ENCODE measurements around the gene PTP4A2.
"Not testable (repeated sequence)": the region's sequence is repeated elsewhere in the genome, so short reads cannot be mapped to it uniquely, and the experiment has no call there.

Gene PTP4A2

DNA sequence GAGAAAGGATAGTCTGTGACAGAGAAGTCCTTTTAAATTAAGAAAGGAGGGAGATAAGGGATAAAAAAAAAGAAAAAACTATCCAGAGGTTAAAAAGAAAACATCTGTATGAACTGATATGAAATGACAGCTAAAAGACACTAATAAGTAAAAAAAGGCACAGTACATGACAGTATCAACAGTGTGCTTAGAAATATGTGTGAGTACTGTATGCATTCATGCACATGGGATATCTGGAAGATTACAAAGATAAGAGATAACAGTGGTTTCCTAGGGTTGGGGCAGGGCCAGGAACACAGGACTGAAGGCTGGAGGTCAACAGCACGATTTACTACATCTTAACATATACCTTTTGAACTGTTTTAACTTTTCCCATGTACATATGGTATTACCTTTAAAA is 13.3 kb downstream of the PTP4A2 start:
- no peak for DNase-seq (ENCODE audit: low spot score)

DNA sequence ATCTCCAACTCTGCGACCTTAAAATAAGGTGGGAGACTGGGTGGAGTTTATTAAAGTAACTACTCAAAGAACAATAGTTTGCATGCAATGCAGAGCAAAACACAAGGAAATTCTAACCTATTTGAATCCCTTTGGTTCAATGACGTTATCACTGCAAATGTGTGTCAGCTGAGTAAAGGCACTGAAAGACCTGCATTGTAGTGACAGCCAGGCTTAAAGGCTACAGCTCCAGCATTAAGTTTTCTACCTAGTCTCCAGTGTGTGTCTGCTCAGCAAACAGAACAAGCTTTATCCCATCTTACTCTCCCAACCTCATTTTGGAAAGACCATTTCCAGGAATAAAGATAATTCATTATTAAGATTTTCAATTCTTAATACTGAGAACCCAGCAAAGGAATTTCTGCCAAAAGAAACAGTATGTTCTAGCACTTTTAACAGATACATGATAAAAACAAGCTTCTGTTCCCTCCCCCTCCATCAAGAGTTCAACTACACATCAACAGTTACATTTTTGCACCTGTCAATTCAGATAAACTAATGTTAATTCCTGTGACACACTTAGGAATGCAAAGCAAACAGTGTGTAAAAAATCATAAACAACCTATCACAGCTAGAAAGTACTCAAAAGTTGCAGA is 14.2 kb downstream of the PTP4A2 start:
- DNase-seq (ENCODE audit: low spot score): peak; percentile 79

- DNase-seq (ENCODE audit: low spot score): no peak
These were observed 17.2 kb downstream of the PTP4A2 start for GRCh38 chr1:31920956-31921355.

GRCh38 chr1:31919591-31919990 is 18.6 kb downstream of the PTP4A2 start:
- no peak for DNase-seq (ENCODE audit: low spot score)

- DNase-seq (ENCODE audit: low spot score): no peak
These were observed 22.7 kb downstream of the PTP4A2 start for GRCh38 chr1:31915438-31915837.

DNA sequence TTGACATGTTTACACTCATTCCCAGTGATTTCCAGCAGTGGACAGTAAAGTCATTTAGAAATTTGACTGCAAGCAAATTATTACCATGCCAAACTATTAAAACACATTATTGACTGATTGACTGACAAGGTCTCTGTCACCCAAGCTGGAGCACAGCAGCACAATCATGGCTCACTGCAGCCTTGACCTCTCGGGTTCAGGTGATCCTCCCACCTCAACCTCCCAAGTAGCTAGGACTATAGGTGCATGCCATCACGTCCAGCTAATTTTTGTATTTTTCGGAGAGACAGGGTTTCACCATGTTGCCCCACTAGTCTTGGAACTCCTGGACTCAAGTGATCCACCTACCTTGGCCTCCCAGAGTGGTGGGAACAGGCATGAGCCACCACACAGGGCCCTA is 24.2 kb downstream of the PTP4A2 start:
- no peak for DNase-seq (ENCODE audit: low spot score)

- DNase-seq (ENCODE audit: low spot score): no peak
These were observed 25.3 kb downstream of the PTP4A2 start for GRCh38 chr1:31912839-31913239.

- DNase-seq (ENCODE audit: low spot score): no peak
These were observed 26.0 kb downstream of the PTP4A2 start for GRCh38 chr1:31911994-31912780.

- DNase-seq (ENCODE audit: low spot score): no peak
These were observed 27.2 kb downstream of the PTP4A2 start for GRCh38 chr1:31910933-31911332.

GRCh38 chr1:31909691-31910090 is 28.5 kb downstream of the PTP4A2 start:
- no peak for DNase-seq (ENCODE audit: low spot score)

GRCh38 chr1:31906557-31906956 is 31.6 kb downstream of the PTP4A2 start:
- DNase-seq (ENCODE audit: low spot score): no peak

- no peak for DNase-seq (ENCODE audit: low spot score)
These were observed 32.5 kb downstream of the PTP4A2 start for GRCh38 chr1:31905681-31906080.

GRCh38 chr1:31905093-31905509 is 33.1 kb downstream of the PTP4A2 start:
- no peak for DNase-seq (ENCODE audit: low spot score)

DNA sequence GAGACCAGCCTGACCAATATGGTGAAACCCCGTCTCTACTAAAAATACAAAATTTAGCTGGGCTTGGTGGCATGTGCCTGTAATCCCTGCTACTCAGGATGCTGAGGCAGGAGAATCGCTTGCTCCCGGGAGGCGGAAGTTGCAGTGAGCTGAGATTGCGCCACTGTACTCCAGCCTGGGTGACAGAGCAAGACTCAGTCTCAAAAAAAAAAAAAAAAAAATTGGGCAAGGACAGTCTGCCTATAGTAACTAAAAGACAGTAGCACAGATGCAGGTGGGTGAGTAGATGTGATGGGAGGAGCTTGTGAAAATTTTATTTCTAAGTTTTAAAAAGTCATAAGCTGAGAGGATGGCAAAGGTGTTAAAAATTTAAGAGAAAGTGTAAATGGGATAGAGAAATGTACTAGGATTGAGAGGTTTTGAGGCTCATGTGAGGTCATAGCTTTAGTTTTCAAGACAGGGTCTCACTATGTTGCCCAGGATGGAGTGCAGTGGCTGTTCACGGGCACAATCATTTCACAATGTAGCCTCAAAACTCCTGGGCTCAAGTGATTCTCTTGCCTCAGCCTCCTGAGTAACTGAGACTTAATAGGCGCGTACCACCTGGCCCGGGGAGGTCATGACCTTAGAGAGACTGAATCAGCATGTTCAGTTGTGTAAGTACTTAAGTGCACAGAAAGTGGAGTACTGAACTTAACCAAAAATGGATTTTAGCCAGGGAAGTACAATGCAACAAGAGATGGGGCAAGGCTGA is 33.7 kb downstream of the PTP4A2 start:
- no peak for DNase-seq (ENCODE audit: low spot score)

DNA sequence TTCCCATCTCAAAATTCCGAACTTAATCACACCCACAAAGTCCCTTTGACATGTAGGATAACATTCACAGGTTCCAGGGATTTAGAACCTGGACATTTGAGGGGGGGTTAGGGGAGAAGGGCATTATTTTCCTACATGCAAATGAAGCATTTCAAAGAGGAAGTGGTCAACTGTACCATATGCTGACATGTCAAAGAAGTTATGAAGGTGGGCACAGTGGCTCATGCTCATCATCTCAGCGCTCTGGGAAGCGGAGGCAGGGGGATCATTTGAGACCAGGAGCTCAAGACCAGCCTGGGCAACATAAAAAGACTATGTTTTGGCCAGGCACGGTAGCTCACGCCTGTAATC is 35.7 kb downstream of the PTP4A2 start:
- DNase-seq (ENCODE audit: low spot score): no peak

GRCh38 chr1:31901838-31902509 is 36.2 kb downstream of the PTP4A2 start:
- DNase-seq (ENCODE audit: low spot score): no peak

- DNase-seq (ENCODE audit: low spot score): no peak
These were observed 37.4 kb downstream of the PTP4A2 start for GRCh38 chr1:31900790-31901189.

DNA sequence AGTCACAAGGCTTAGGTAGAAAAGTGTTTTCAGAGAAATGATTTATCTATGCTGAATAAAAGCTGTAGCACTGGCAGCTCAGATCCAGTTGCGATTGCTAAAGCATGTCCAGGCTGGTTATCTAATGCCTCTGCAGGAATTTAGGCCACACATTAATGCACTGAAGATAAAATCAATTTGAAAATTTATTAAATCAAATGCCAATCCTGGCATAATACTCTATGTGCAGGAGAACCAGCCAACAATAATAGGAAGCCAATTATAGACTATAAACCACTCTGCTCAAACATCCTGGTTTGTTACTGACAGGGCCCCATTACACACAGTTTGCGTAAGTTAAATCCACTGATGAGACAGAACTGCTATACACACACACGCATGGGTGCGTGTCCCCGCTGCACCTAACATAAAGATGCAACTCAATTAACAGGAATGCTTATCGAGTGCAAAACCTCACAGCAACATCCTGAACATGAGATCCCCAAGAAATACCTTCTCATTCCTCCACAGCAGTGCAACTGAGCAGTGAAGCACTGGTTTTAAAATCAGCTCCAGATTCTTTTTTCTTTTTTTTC is 40.6 kb downstream of the PTP4A2 start:
- DNase-seq (ENCODE audit: low spot score): no peak

DNA sequence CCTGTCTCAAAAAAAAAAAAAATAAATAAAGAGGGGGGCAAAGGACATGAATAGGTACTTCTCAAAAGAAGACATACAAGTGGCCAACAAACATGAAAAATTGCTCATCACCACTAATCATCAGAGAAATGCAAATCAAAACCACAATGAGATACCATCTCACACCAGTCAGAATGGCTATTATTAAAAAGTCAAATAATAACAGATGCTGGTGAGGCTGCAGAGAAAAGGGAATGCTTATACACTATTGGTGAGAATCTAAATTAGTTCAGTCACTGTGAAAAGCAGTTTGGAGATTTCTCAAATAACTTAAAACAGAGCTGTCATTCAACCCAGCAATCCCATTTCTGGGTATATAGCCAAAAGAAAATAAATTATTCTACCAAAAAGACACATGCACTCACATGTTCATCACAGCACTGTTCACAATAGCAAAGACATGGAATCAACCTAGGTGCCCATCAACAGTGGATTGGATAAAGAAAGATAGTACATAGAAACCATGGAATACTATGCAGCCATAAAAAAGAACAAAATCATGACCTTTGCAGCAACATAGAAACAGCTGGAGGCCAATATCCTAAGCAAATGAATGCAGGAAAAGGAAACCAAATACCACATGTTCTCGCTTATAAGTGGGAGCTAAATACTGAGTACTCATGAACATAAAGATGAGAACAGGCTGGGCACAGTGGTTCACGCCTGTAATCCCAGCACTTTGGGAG is 42.5 kb downstream of the PTP4A2 start:
- DNase-seq (ENCODE audit: low spot score): not testable (repeated sequence)

DNA sequence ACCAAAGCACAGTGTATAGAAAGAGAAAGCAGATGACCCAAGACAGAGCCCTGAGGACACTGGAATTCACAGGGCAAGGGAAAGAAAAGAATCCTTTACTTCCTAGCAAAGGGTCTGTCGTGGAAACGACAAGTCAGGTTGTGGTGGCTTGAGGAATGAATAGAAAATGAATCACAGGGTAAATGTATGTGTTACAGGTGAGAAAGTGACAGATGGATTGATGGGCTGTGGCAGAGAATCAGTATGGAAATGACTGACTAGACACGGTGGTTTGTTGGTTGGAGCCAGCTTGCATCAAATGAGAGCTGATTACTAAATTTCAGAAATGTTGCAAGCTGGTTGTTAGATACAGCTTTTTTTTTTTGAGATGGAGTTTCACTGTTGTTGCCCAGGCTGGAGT is 46.9 kb downstream of the PTP4A2 start:
- DNase-seq (ENCODE audit: low spot score): no peak

DNA sequence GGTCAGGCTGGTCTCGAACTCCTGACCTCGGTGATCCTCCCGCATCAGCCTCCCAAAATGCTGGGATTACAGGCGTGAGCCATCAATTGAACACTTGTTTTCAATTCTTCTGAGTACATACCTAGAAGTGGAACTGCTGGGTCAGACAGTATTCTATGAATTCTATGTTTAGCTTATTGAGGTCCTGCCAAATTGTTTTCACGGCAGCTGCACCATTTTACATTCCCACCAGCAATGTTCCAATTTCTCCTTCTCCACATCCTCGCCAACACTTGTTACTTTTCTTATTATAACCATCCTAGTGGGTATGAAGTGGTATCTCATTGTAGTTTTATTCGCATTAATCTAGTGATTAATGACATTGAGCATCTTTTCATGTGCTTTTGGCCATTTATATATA is 49.9 kb downstream of the PTP4A2 start:
- DNase-seq (ENCODE audit: low spot score): no peak

DNA sequence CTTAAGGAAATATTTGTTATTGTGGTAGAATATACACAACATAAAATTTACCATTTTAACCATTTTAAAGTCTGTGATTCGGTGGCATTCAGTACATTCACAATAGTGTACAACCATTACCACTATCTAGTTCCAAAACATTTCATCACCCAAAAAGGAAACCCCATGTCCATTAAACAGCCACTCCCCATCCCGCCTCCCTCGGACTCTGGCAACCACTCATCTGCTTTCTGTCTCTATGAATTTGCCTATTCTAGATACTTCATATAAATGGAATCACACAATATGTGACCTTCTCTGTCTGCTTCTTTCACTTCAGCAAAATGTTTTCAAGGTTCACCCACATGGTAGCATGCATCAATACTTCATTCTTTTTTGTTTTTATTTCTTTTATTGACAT is 51.3 kb downstream of the PTP4A2 start:
- no peak for DNase-seq (ENCODE audit: low spot score)

All from globus pallidus (tissue), 1 donor.